Nephron (organoid): ENCODE measurements around the gene PLA2G7.
"Not testable (repeated sequence)": the region's sequence is repeated elsewhere in the genome, so short reads cannot be mapped to it uniquely, and the experiment has no call there.

Source experiments
- H3K27ac Mint-ChIP-seq, 3 experiments: 2 replicates each; pipeline ENCODE4 v1.8.0; 2020; ENCODE audit warnings: mixed read lengths in 3 of 3, mild to moderate bottlenecking in 2 of 3, moderate library complexity in 1 of 3
- H3K27me3 Mint-ChIP-seq: 2 replicates; pipeline ENCODE4 v1.8.0; 2021; ENCODE audit warnings: low read depth, mild to moderate bottlenecking, moderate library complexity, mixed read lengths
- H3K36me3 Mint-ChIP-seq: 2 replicates; pipeline ENCODE4 v1.8.0; 2020; ENCODE audit warnings: low read depth, mixed read lengths
- H3K4me1 Mint-ChIP-seq: 2 replicates; pipeline ENCODE4 v1.8.0; 2020; ENCODE audit warnings: mixed read lengths
- H3K4me3 Mint-ChIP-seq, 3 experiments: 2 replicates each; pipeline ENCODE4 v1.8.0; 2020; ENCODE audit warnings: mild to moderate bottlenecking in 3 of 3, mixed read lengths in 3 of 3, moderate library complexity in 2 of 3
- H3K9me3 Mint-ChIP-seq: 2 replicates; pipeline ENCODE4 v1.8.0; 2020; ENCODE audit warnings: mixed read lengths
- CTCF ChIP-seq, 3 experiments: fragments of 200-600 bp; sonication (generic); IDR thresholded peaks; one replicate each; pipeline ENCODE4 v1.5.0; 2021; ENCODE audit warnings: antibody characterized with exemption in 3 of 3; ENCODE audit not compliant: unreplicated experiment in 3 of 3

Gene PLA2G7

GRCh38 chr6:46773201-46773855 is 38.2 kb upstream of the PLA2G7 start:
- H3K36me3 Mint-ChIP-seq = no peaks in the 10 kb centered on the region
- no peak for TF ChIP-seq CTCF (IDR thresholded peaks at IDR 0.05; ENCODE audit: unreplicated experiment in 3 of 3)
- H3K9me3 Mint-ChIP-seq = no peaks in the 10 kb centered on the region
- H3K4me1 Mint-ChIP-seq = no peaks in the 10 kb centered on the region
- no peaks in the 10 kb centered on the region for H3K27me3 Mint-ChIP-seq
- no peak overlapping the region for H3K4me3 Mint-ChIP-seq
- no peak overlapping the region for H3K27ac Mint-ChIP-seq

- Mint-ChIP-seq H3K4me1 (no peaks in the 10 kb centered on the region), H3K36me3 (no peaks in the 10 kb centered on the region), H3K27me3 (no peaks in the 10 kb centered on the region), H3K9me3 (no peaks in the 10 kb centered on the region), H3K27ac (no peak overlapping the region), H3K4me3 (no peak overlapping the region)
- no peak for TF ChIP-seq CTCF (IDR thresholded peaks at IDR 0.05; ENCODE audit: unreplicated experiment in 3 of 3)
These were observed 37.6 kb upstream of the PLA2G7 start for GRCh38 chr6:46772762-46773161.

GRCh38 chr6:46772016-46772415 is 36.8 kb upstream of the PLA2G7 start:
- Mint-ChIP-seq H3K27ac (no peak overlapping the region), H3K36me3 (no peaks in the 10 kb centered on the region), H3K9me3 (no peaks in the 10 kb centered on the region), H3K4me1 (no peaks in the 10 kb centered on the region), H3K27me3 (no peaks in the 10 kb centered on the region), H3K4me3 (no peak overlapping the region)
- no peak for TF ChIP-seq CTCF (IDR thresholded peaks at IDR 0.05; ENCODE audit: unreplicated experiment in 3 of 3)

GRCh38 chr6:46764961-46765360 is 29.8 kb upstream of the PLA2G7 start:
- Mint-ChIP-seq H3K27me3 (no peaks in the 10 kb centered on the region), H3K4me1 (no peaks in the 10 kb centered on the region), H3K9me3 (no peaks in the 10 kb centered on the region), H3K4me3 (no peak overlapping the region), H3K27ac (no peak overlapping the region), H3K36me3 (no peaks in the 10 kb centered on the region)
- TF ChIP-seq CTCF (IDR thresholded peaks at IDR 0.05; ENCODE audit: unreplicated experiment in 3 of 3) = no peak

GRCh38 chr6:46764280-46764679 is 29.1 kb upstream of the PLA2G7 start:
- H3K36me3 Mint-ChIP-seq, H3K4me1 Mint-ChIP-seq, H3K27ac Mint-ChIP-seq, H3K27me3 Mint-ChIP-seq, H3K9me3 Mint-ChIP-seq, H3K4me3 Mint-ChIP-seq: not testable (repeated sequence)

- no peaks in the 10 kb centered on the region for H3K9me3 Mint-ChIP-seq
- no peak overlapping the region for H3K4me3 Mint-ChIP-seq
- no peak overlapping the region for H3K27ac Mint-ChIP-seq
- no peaks in the 10 kb centered on the region for H3K27me3 Mint-ChIP-seq
- no peak for TF ChIP-seq CTCF (IDR thresholded peaks at IDR 0.05; ENCODE audit: unreplicated experiment in 3 of 3)
- H3K36me3 Mint-ChIP-seq = no peaks in the 10 kb centered on the region
- no peaks in the 10 kb centered on the region for H3K4me1 Mint-ChIP-seq
These were observed 28.3 kb upstream of the PLA2G7 start for GRCh38 chr6:46763466-46763865.
